Adrenal gland (tissue), 5 donors: ENCODE data around the gene WWOX.

Source experiments
- POLR2A ChIP-seq, 2 donors: fragments of 450-650 bp; IDR thresholded peaks; one replicate each; pipeline ENCODE4 v1.6.1; 2017; ENCODE audit warnings: antibody characterized with exemption in 2 of 2, mild to moderate bottlenecking in 2 of 2, moderate library complexity in 1 of 2
- TF ChIP-seq, protein P1 (sequence below), 6 experiments: fragments of 450-650 bp in 4 of 6; fragments of 200-600 bp in 2 of 6; sonication (generic) in 1 of 6; IDR thresholded peaks; 1 replicate in 5 of 6; 2 replicates in 1 of 6; pipeline versions ENCODE4 v1.5.1 to v1.8.0; 2016 to 2021; ENCODE audit warnings: antibody characterized with exemption in 6 of 6, mild to moderate bottlenecking in 2 of 6, moderate library complexity in 1 of 6
- donor health status: DM: no; HTN: no; CAD: no.

DNA sequence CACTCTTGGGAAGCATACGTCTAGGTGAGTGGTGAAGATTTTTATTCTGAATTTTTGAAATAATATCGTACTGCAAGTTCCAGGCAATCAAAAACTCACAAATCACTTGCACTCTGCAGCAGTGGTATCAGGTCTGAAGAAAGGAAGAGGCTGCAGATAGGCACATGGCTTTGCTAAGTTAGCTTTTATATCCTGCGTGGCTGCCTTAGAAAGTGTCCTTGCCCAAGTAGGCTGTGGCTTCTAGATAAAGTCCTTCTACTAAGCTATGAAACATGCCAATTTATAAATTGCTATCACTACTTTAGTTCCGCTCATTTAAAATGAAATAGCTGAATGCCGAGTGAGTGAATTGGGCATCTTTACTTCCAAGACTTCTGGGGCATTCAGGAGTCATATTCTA is 17.9 kb downstream of the WWOX start:
- TF ChIP-seq, protein P1, sequence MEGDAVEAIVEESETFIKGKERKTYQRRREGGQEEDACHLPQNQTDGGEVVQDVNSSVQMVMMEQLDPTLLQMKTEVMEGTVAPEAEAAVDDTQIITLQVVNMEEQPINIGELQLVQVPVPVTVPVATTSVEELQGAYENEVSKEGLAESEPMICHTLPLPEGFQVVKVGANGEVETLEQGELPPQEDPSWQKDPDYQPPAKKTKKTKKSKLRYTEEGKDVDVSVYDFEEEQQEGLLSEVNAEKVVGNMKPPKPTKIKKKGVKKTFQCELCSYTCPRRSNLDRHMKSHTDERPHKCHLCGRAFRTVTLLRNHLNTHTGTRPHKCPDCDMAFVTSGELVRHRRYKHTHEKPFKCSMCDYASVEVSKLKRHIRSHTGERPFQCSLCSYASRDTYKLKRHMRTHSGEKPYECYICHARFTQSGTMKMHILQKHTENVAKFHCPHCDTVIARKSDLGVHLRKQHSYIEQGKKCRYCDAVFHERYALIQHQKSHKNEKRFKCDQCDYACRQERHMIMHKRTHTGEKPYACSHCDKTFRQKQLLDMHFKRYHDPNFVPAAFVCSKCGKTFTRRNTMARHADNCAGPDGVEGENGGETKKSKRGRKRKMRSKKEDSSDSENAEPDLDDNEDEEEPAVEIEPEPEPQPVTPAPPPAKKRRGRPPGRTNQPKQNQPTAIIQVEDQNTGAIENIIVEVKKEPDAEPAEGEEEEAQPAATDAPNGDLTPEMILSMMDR (IDR thresholded peaks at IDR 0.05), result no peak
- no peak for TF ChIP-seq POLR2A (IDR thresholded peaks at IDR 0.05)
